ENCODE data around the gene MOCOS. TPM values are rescaled to one million over a fixed set of nuclear protein-coding genes. Genes with fewer than 3 reads are reported as not detected.

The MOCOS gene
- total RNA-seq, 1 donor from 2014 or later = 1.9 TPM

- Mint-ChIP-seq H3K36me3 (ENCODE audit: low read depth, unreplicated experiment) (peaks cover 4% of the 10 kb centered on the region), H3K27ac (ENCODE audit: unreplicated experiment) (no peak overlapping the region), H3K9me3 (ENCODE audit: unreplicated experiment) (peaks cover 11% of the 10 kb centered on the region), H3K4me1 (ENCODE audit: low read depth, unreplicated experiment) (no peaks in the 10 kb centered on the region), H3K4me3 (ENCODE audit: unreplicated experiment) (no peak overlapping the region), H3K27me3 (ENCODE audit: low read depth, unreplicated experiment) (no peaks in the 10 kb centered on the region)
- no peaks in the 10 kb centered on the region for H3K79me2 ChIP-seq (ENCODE audit: insufficient read depth, low read length)
- H3K27ac ChIP-seq (ENCODE audit: low read depth, low read length) = no peak overlapping the region
- no peak overlapping the region for H3K4me2 ChIP-seq (ENCODE audit: low read length)
- no peak overlapping the region for H2AFZ ChIP-seq (ENCODE audit: low read depth, low read length)
- H3K9ac ChIP-seq (ENCODE audit: low read length) = no peak overlapping the region
- TF ChIP-seq EZH2 (IDR thresholded peaks at IDR 0.05; ENCODE audit: insufficient read depth, low read length) (no peak), CTCF (IDR thresholded peaks at IDR 0.05; ENCODE audit: insufficient read depth, low read depth, low read length) (no peak)
- H3K4me1 ChIP-seq (ENCODE audit: insufficient read depth, low read length) = no peaks in the 10 kb centered on the region
- H3K9me3 ChIP-seq (ENCODE audit: insufficient read depth, low read depth, low read length) = no peaks in the 10 kb centered on the region
- no peaks in the 10 kb centered on the region for H3K27me3 ChIP-seq (ENCODE audit: insufficient read depth, low read length)
- FAIRE-seq = no peak
- no peaks in the 10 kb centered on the region for H3K36me3 ChIP-seq (ENCODE audit: insufficient read depth, low read length)
- H3K4me3 ChIP-seq (ENCODE audit: insufficient read depth, low read depth, low read length) = no peak overlapping the region
- DNase-seq (ENCODE audit: low read depth) = no peak
- no peaks in the 10 kb centered on the region for H4K20me1 ChIP-seq (ENCODE audit: insufficient read depth, low read length)
Observed at GRCh38 chr18:36241831-36242230, 54.5 kb downstream of the MOCOS start.

GRCh38 chr18:36247036-36247435 is 59.7 kb downstream of the MOCOS start:
- Histone ChIP-seq H3K4me3 (ENCODE audit: insufficient read depth, low read depth, low read length) (no peak overlapping the region), H3K36me3 (ENCODE audit: insufficient read depth, low read length) (no peaks in the 10 kb centered on the region), H3K4me1 (ENCODE audit: insufficient read depth, low read length) (no peaks in the 10 kb centered on the region), H3K9me3 (ENCODE audit: insufficient read depth, low read depth, low read length) (peaks cover 3% of the 10 kb centered on the region), H3K27ac (ENCODE audit: low read depth, low read length) (no peak overlapping the region), H4K20me1 (ENCODE audit: insufficient read depth, low read length) (no peaks in the 10 kb centered on the region), H3K4me2 (ENCODE audit: low read length) (no peak overlapping the region), H3K9ac (ENCODE audit: low read length) (no peak overlapping the region), H3K27me3 (ENCODE audit: insufficient read depth, low read length) (no peaks in the 10 kb centered on the region), H3K79me2 (ENCODE audit: insufficient read depth, low read length) (no peaks in the 10 kb centered on the region), H2AFZ (ENCODE audit: low read depth, low read length) (no peak overlapping the region)
- H3K4me3 Mint-ChIP-seq (ENCODE audit: unreplicated experiment) = no peak overlapping the region
- H3K27ac Mint-ChIP-seq (ENCODE audit: unreplicated experiment) = no peak overlapping the region
- no peaks in the 10 kb centered on the region for H3K27me3 Mint-ChIP-seq (ENCODE audit: low read depth, unreplicated experiment)
- DNase-seq (ENCODE audit: low read depth) (no peak), FAIRE-seq (no peak)
- no peak for TF ChIP-seq EZH2 (IDR thresholded peaks at IDR 0.05; ENCODE audit: insufficient read depth, low read length)
- TF ChIP-seq CTCF (IDR thresholded peaks at IDR 0.05; ENCODE audit: insufficient read depth, low read depth, low read length) = no peak
- H3K36me3 Mint-ChIP-seq (ENCODE audit: low read depth, unreplicated experiment) = peaks cover 3% of the 10 kb centered on the region
- peaks cover 16% of the 10 kb centered on the region for H3K9me3 Mint-ChIP-seq (ENCODE audit: unreplicated experiment)
- no peaks in the 10 kb centered on the region for H3K4me1 Mint-ChIP-seq (ENCODE audit: low read depth, unreplicated experiment)

- no peaks in the 10 kb centered on the region for H3K27me3 Mint-ChIP-seq (ENCODE audit: low read depth, unreplicated experiment)
- H3K4me3 Mint-ChIP-seq (ENCODE audit: unreplicated experiment) = no peak overlapping the region
- H3K4me3 ChIP-seq (ENCODE audit: insufficient read depth, low read depth, low read length) = no peak overlapping the region
- TF ChIP-seq CTCF (IDR thresholded peaks at IDR 0.05; ENCODE audit: insufficient read depth, low read depth, low read length) (no peak), EZH2 (IDR thresholded peaks at IDR 0.05; ENCODE audit: insufficient read depth, low read length) (no peak)
- DNase-seq (ENCODE audit: low read depth) (no peak), FAIRE-seq (no peak)
- H3K9ac ChIP-seq (ENCODE audit: low read length) = no peak overlapping the region
- H3K4me1 Mint-ChIP-seq (ENCODE audit: low read depth, unreplicated experiment) = no peaks in the 10 kb centered on the region
- peaks cover 3% of the 10 kb centered on the region for H3K9me3 ChIP-seq (ENCODE audit: insufficient read depth, low read depth, low read length)
- H3K36me3 ChIP-seq (ENCODE audit: insufficient read depth, low read length) = no peaks in the 10 kb centered on the region
- H3K36me3 Mint-ChIP-seq (ENCODE audit: low read depth, unreplicated experiment) = peaks cover 3% of the 10 kb centered on the region
- no peaks in the 10 kb centered on the region for H4K20me1 ChIP-seq (ENCODE audit: insufficient read depth, low read length)
- H2AFZ ChIP-seq (ENCODE audit: low read depth, low read length) = no peak overlapping the region
- no peak overlapping the region for H3K27ac Mint-ChIP-seq (ENCODE audit: unreplicated experiment)
- H3K4me2 ChIP-seq (ENCODE audit: low read length) = no peak overlapping the region
- H3K4me1 ChIP-seq (ENCODE audit: insufficient read depth, low read length) = no peaks in the 10 kb centered on the region
- no peak overlapping the region for H3K27ac ChIP-seq (ENCODE audit: low read depth, low read length)
- H3K79me2 ChIP-seq (ENCODE audit: insufficient read depth, low read length) = no peaks in the 10 kb centered on the region
- H3K9me3 Mint-ChIP-seq (ENCODE audit: unreplicated experiment) = peaks cover 16% of the 10 kb centered on the region
- no peaks in the 10 kb centered on the region for H3K27me3 ChIP-seq (ENCODE audit: insufficient read depth, low read length)
Observed at GRCh38 chr18:36249392-36249791, 62.1 kb downstream of the MOCOS start.
